GM18867 (cell line): ENCODE measurements around the gene GALR2.

Source experiments
- ATAC-seq: cut with Tn5 transposase; IDR thresholded peaks from one replicate; pipeline ENCODE4 v1.9.1; 2021; ENCODE audit warnings: mild to moderate bottlenecking, moderate library complexity; ENCODE audit not compliant: unreplicated experiment

GALR2 gene

GRCh38 chr17:76091526-76092286, 17.1 kb downstream of the GALR2 start:
- no peak for ATAC-seq

- no peak for ATAC-seq
Measured at GRCh38 chr17:76092526-76093413, 18.2 kb downstream of the GALR2 start.

GRCh38 chr17:76094046-76094445, 19.5 kb downstream of the GALR2 start:
- no peak for ATAC-seq

- ATAC-seq = no peak
Measured at GRCh38 chr17:76095943-76096342, 21.4 kb downstream of the GALR2 start.

- no peak for ATAC-seq
Measured at GRCh38 chr17:76097716-76098295, 23.2 kb downstream of the GALR2 start.

- ATAC-seq = no peak
Measured at GRCh38 chr17:76102944-76103273, 28.3 kb downstream of the GALR2 start.

- peak; percentile 85 for ATAC-seq
Measured at GRCh38 chr17:76103274-76104139, 28.9 kb downstream of the GALR2 start, which contains the start of gene EXOC7. EXOC7 (minus strand) TSS chr17:76103787; CDS start chr17:76103692, 95 bp downstream.

GRCh38 chr17:76104140-76104895, 29.7 kb downstream of the GALR2 start:
- no peak for ATAC-seq

- no peak for ATAC-seq
Measured at GRCh38 chr17:76104896-76105231, 30.3 kb downstream of the GALR2 start.

- ATAC-seq = no peak
Measured at GRCh38 chr17:76106703-76107102, 32.1 kb downstream of the GALR2 start.

- ATAC-seq = no peak
Measured at GRCh38 chr17:76107509-76107908, 32.9 kb downstream of the GALR2 start.

GRCh38 chr17:76111956-76112355, 37.4 kb downstream of the GALR2 start:
- ATAC-seq = no peak

- no peak for ATAC-seq
Measured at GRCh38 chr17:76115138-76115754, 40.7 kb downstream of the GALR2 start.

GRCh38 chr17:76119409-76120371, 45.1 kb downstream of the GALR2 start:
- ATAC-seq = no peak

- ATAC-seq = no peak
Measured at GRCh38 chr17:76120658-76121008, 46.1 kb downstream of the GALR2 start.

GRCh38 chr17:76121932-76122430, 47.4 kb downstream of the GALR2 start:
- no peak for ATAC-seq

- ATAC-seq = no peak
Measured at GRCh38 chr17:76122431-76123190, 48.0 kb downstream of the GALR2 start.

GRCh38 chr17:76123191-76123499, 48.6 kb downstream of the GALR2 start:
- ATAC-seq = no peak
